Esophagus muscularis mucosa (tissue), 4 donors: Measurements from ENCODE around the gene COL2A1. TPM values are rescaled to one million over a fixed set of nuclear protein-coding genes. Genes with fewer than 3 reads are reported as not detected.

Source experiments
- DNase-seq: peaks from one replicate; pipeline ENCODE4 v3.0.0-alpha.2; 2017; ENCODE audit errors: extremely low spot score
- H3K27ac ChIP-seq, 4 donors: fragments of 200-600 bp; sonication (generic); replicated peaks in 1 of 4; 1 replicate in 3 of 4; 2 replicates in 1 of 4; pipeline ENCODE4 v1.5.1; 2016 to 2019; ENCODE audit warnings: mild to moderate bottlenecking in 1 of 4
- H3K27me3 ChIP-seq, 4 donors: fragments of 200-600 bp; sonication (generic); one replicate each; pipeline versions ENCODE4 v1.5.1 to v1.6.0; 2016 to 2019
- H3K36me3 ChIP-seq, 4 donors: fragments of 200-600 bp; sonication (generic); one replicate each; pipeline ENCODE4 v1.5.1; 2016 to 2019
- H3K4me1 ChIP-seq, 4 donors: fragments of 200-600 bp; sonication (generic); one replicate each; pipeline ENCODE4 v1.5.1; 2016 to 2019
- H3K4me3 ChIP-seq, 4 donors: fragments of 200-600 bp; sonication (generic); 1 replicate in 2 of 4; 2 replicates in 2 of 4; pipeline ENCODE4 v1.5.1; 2016 to 2019; ENCODE audit warnings: mild to moderate bottlenecking in 4 of 4, moderate library complexity in 1 of 4
- H3K9me3 ChIP-seq, 4 donors: fragments of 200-600 bp; sonication (generic); 1 replicate in 3 of 4; 2 replicates in 1 of 4; pipeline ENCODE4 v1.5.1; 2016 to 2019
- EP300 ChIP-seq: sonication (generic); formaldehyde crosslinking; IDR thresholded peaks from one replicate; pipeline ENCODE4 v1.6.1; 2017; ENCODE audit warnings: antibody characterized with exemption
- POLR2A ChIP-seq: fragments of 450-650 bp; IDR thresholded peaks from one replicate; pipeline ENCODE4 v1.6.1; 2017; ENCODE audit warnings: antibody characterized with exemption, moderate library complexity, mild to moderate bottlenecking, low read depth
- POLR2AphosphoS5 ChIP-seq, 2 donors: sonication (generic); formaldehyde crosslinking; IDR thresholded peaks; one replicate each; pipeline ENCODE4 v1.6.1; 2017; ENCODE audit warnings: antibody characterized with exemption in 2 of 2
- WGBS: methylation state at CpG from one replicate; pipeline ENCODE4 v1.1.5; 2018; 5-methylcytosine and 5-hydroxymethylcytosine counted together
- intact Hi-C: fragments of 100-400 bp; cut with DNase I; formaldehyde crosslinking; loops from one replicate; pipeline ENCODE4 v1.15.1; 2023
- total RNA-seq, 4 donors: library from RNA; depleted of rRNA; stranded (reverse); fragments of >200 nt; gene quantifications; one replicate each; pipeline versions ENCODE4 v1.1.0 to v1.2.1, GENCODE V29; 2016
- TF ChIP-seq, protein P1 (sequence below), 3 experiments: fragments of 200-600 bp in 2 of 3; fragments of 450-650 bp in 1 of 3; sonication (generic) in 2 of 3; IDR thresholded peaks; one replicate each; pipeline ENCODE4 v1.5.1; 2017 to 2019; ENCODE audit warnings: antibody characterized with exemption in 3 of 3, mild to moderate bottlenecking in 2 of 3, moderate library complexity in 1 of 3

COL2A1 gene
- total RNA-seq, 4 donors from 2014 or later: not detected

DNA sequence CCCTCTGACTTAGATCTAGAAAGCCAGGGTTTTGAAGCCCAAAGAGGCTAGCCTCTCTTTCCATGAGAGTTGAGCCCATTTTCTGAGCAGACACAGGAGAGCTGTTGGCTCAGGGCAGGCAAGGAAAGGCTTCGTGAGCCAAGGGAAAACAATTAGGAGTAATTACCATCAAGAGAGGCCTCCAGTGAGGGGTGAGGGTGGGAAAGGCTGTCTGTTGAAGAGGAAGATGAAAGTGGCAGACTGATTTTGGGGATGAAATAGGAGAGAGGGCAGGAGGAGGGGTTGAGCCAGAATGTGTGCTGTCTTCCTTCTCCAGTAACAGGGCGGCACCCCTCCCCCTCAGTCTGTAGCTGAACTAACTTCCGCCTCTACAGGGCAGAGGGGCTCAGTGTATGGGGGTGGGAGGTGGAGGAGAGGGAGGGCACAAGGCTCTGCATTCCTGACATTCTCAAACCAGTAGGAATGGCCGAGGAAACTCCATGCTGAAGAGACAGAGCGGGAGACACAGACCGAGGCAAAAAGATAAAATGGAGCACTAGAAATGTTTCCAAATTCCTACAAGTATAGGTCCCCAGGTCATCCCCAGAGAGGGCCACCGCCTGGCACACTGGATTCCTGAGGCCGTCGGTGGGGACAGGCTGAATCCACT lies 33.1 kb upstream of the COL2A1 start:
- Histone ChIP-seq H3K9me3 (no peaks in the 10 kb centered on the region), H3K36me3 (peaks cover 0 to 3% (median 0%) of the 10 kb centered on the region in 4 donors), H3K4me3 (no peak overlapping the region), H3K4me1 (no peaks in the 10 kb centered on the region), H3K27ac (no peak overlapping the region), H3K27me3 (peaks cover 0 to 38% (median 0%) of the 10 kb centered on the region in 4 donors)
- intact Hi-C loops: no loop called here
- TF ChIP-seq POLR2A (no peak), POLR2AphosphoS5 (IDR thresholded peaks at IDR 0.05) (no peak), EP300 (no peak)
- TF ChIP-seq, protein P1, sequence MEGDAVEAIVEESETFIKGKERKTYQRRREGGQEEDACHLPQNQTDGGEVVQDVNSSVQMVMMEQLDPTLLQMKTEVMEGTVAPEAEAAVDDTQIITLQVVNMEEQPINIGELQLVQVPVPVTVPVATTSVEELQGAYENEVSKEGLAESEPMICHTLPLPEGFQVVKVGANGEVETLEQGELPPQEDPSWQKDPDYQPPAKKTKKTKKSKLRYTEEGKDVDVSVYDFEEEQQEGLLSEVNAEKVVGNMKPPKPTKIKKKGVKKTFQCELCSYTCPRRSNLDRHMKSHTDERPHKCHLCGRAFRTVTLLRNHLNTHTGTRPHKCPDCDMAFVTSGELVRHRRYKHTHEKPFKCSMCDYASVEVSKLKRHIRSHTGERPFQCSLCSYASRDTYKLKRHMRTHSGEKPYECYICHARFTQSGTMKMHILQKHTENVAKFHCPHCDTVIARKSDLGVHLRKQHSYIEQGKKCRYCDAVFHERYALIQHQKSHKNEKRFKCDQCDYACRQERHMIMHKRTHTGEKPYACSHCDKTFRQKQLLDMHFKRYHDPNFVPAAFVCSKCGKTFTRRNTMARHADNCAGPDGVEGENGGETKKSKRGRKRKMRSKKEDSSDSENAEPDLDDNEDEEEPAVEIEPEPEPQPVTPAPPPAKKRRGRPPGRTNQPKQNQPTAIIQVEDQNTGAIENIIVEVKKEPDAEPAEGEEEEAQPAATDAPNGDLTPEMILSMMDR (IDR thresholded peaks at IDR 0.05): no peak
- no peak for DNase-seq
- WGBS: 31% methylated on average over 9 of the region's 9 CpGs

DNA sequence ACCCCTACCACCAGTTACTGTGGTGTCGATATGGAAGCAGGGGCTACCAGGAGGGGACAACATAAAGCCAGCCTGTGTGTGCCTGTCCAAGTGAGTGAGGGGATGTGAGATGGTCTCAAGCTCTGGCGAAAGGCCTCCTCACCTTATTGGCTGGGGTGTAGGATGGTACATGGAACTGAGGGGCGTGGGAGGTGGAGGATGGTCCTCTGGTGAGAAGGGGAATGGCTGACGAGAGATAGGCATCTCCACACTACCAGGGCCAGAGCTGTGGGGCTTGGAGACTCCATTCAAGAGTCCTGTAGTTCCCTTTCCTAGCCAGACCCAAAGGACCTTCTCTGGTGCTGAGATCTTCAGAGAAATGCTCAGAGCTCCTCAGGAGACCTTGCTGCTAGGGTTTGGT lies 32.5 kb upstream of the COL2A1 start:
- WGBS: 93% methylated on average over 4 of the region's 4 CpGs
- intact Hi-C loops: no loop called here
- no peak for TF ChIP-seq POLR2AphosphoS5 (IDR thresholded peaks at IDR 0.05)
- H3K4me3 ChIP-seq: no peak overlapping the region
- peaks cover 0 to 38% (median 0%) of the 10 kb centered on the region in 4 donors for H3K27me3 ChIP-seq
- DNase-seq: no peak
- no peak overlapping the region for H3K27ac ChIP-seq
- H3K36me3 ChIP-seq: no peaks in the 10 kb centered on the region
- H3K4me1 ChIP-seq: no peaks in the 10 kb centered on the region
- H3K9me3 ChIP-seq: no peaks in the 10 kb centered on the region

DNA sequence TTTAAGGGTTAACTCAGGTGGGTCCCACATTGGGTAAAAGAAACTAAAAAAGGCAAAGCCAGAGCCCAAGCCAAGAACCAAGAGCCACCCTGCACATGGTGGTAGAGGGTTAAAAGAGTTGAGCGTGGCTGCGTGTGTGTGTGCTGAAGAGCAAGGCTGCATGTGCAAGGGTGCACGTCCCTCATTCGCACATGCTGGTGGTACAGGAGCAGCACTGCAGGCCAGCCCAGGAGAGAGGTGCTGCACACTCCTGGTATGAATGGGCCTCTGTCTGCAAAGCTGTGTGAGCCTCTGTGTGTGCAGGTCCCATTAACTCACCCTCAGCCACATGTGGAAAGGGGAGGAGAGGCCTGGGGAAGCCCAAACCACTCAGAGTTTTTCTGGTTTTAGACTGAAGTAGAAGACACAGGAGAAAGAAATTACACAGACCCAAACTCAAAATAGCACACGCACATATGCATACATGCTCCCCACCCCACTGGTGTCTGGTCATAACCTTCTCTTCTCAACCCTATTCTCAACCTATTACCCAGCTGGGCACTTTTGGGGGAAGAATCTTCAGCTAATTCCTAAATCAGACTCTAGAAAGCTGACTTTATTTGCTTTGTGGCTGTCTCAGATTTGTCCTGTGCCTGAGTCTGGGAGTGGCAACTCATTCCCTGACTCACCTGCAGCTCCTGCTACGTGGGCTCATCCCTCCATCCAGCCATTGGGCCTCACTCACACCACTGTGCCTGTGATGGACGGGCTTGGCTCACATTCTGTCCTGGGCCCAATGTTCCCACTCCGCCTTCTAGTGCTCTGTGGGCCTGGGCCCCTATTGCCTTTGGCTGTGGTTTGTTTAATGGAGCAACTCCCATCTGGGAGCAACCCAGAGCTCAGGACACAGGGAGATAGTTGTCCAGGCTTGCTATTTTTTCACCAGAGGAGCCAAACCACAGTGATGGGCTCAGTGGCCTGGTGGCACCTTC lies 30.8 kb upstream of the COL2A1 start:
- Histone ChIP-seq H3K4me3 (no peak overlapping the region), H3K9me3 (no peaks in the 10 kb centered on the region), H3K36me3 (no peaks in the 10 kb centered on the region), H3K4me1 (peaks cover 0 to 1% (median 0%) of the 10 kb centered on the region in 4 donors), H3K27me3 (peaks cover 0 to 38% (median 0%) of the 10 kb centered on the region in 4 donors), H3K27ac (no peak overlapping the region)
- WGBS: 94% methylated on average over 6 of the region's 8 CpGs
- no peak for TF ChIP-seq EP300
- TF ChIP-seq POLR2AphosphoS5 (IDR thresholded peaks at IDR 0.05): no peak
- TF ChIP-seq, protein P1 (IDR thresholded peaks at IDR 0.05): no peak
- no peak for TF ChIP-seq POLR2A
- no peak for DNase-seq
- intact Hi-C loops: no loop called here

DNA sequence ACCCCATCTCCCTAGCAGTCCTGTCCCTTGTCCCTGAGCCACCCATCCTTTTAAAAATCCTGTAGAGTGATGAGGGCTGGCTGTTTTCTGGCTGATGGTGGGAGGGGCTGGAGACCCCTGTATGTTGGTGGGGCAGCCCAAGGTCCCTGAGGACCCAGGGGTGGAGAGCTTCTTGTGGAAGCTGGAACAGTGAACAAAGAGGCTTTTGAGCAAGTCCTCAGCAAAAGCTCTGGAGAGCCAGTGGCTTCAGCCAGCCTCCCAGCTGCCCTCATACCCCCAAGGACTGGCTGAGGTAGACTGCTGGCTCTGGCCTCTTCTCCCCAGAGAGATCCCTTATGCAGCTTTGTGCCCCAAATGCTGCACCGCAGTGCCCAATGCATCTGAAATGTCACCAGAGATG lies 29.2 kb upstream of the COL2A1 start:
- peaks cover 0 to 38% (median 0%) of the 10 kb centered on the region in 4 donors for H3K27me3 ChIP-seq
- TF ChIP-seq POLR2A (no peak), POLR2AphosphoS5 (IDR thresholded peaks at IDR 0.05) (no peak), EP300 (no peak)
- TF ChIP-seq, protein P1 (IDR thresholded peaks at IDR 0.05): no peak
- DNase-seq: no peak
- H3K4me3 ChIP-seq: no peak overlapping the region
- no peaks in the 10 kb centered on the region for H3K36me3 ChIP-seq
- H3K4me1 ChIP-seq: peaks cover 0 to 10% (median 3%) of the 10 kb centered on the region in 4 donors
- H3K9me3 ChIP-seq: no peaks in the 10 kb centered on the region
- intact Hi-C loops: no loop called here
- WGBS: 100% methylated on average over 1 of the region's 1 CpG
- H3K27ac ChIP-seq: no peak overlapping the region

DNA sequence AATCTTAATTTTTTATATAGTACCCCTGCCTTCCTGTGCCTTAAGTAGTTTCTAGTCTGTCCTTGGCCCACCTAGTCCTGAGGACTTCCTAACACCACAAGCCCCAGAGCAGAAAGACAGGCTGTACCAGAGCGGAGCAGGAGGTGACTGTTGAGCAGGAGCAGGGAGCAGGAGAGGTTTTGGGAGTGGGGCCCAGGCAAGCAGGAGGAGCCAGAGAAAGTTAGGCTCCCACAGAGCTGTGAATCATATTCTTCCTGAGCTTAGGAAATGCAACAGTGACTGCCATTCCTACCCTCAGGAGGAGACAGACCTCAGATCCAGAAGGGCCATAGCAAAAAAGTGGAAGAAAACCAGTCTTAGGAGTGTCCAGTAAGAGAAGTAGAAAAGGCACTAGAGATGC lies 28.3 kb upstream of the COL2A1 start:
- H3K36me3 ChIP-seq: no peaks in the 10 kb centered on the region
- no peak for DNase-seq
- no peak overlapping the region for H3K27ac ChIP-seq
- no peaks in the 10 kb centered on the region for H3K9me3 ChIP-seq
- intact Hi-C loops: no loop called here
- peaks cover 0 to 10% (median 3%) of the 10 kb centered on the region in 4 donors for H3K4me1 ChIP-seq
- H3K4me3 ChIP-seq: no peak overlapping the region
- TF ChIP-seq, protein P1 (IDR thresholded peaks at IDR 0.05): no peak
- TF ChIP-seq POLR2AphosphoS5 (IDR thresholded peaks at IDR 0.05) (no peak), POLR2A (no peak), EP300 (no peak)
- H3K27me3 ChIP-seq: peaks cover 0 to 36% (median 0%) of the 10 kb centered on the region in 4 donors
- 91% methylated on average over 1 of the region's 1 CpG for WGBS
